GM21526 (cell line): ENCODE measurements around the gene CCDC6.
"Not testable (repeated sequence)": the region's sequence is repeated elsewhere in the genome, so short reads cannot be mapped to it uniquely, and the experiment has no call there.

Experiments
- ATAC-seq: cut with Tn5 transposase; IDR thresholded peaks from one replicate; pipeline ENCODE4 v1.9.1; 2021; ENCODE audit warnings: moderate library complexity; ENCODE audit not compliant: unreplicated experiment, low FRiP score

Gene CCDC6

DNA sequence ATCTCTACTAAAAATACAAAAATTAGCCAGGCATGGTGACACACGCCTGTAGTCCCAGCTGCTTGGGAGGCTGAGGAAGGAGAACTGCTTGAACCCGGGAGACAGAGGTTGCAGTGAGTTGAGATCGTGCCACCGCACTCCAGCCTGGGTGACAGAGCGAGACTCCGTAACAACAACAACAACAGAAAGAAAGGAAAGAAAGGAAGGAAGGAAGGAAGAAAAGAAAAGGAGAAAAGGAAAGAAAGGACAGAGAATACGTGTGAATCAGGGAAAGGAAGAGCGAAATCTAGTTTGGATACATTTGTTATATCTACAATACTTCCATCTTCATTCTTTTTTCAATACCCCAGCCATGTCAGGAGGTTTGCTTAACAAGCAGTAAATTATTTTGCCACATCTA, 21.5 kb downstream of the CCDC6 start:
- ATAC-seq, result not testable (repeated sequence)

DNA sequence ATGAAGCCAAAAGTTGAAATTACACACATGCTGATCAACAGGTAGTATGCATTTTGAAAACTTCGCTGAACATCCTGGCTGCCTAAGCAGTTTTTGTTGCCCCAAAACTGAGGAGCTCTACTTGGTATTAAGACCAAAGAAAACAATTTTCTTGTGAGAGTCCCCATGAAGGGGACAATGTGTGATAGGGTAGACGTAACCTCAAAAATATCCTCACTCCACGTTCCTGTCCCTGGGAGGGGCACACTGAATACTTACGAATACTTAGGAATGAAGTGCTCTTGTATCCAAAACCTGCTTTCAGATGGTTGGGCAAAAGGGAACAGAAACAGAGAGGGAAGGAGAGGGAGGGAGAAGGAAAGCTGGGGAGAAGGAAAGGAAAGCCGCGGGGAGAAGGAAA, 24.7 kb downstream of the CCDC6 start:
- no peak for ATAC-seq

DNA sequence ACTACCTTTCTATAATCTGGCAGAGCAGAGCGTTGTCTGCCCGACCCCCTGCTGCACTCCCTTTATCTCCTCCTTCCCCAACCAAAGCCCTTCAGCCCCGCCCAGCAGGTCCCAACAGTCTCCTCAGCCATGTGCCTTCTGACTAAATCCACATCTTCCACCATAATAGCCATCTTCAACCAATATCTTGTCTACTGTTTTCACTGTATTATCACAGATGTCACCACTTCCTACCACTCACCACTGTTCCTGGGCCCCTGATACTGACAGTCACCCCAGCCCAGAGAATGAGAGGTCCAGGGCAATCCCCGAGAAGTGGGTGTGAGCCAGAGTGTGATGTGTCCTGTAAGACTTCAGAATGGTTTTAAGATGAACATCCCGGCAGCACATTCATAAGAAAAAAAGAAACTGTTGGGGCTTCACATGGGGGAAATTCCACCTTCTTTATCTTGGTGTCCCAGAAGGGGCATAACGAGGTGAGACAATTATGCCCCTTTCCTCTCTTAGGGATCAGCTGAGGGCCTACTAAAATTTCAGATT, 25.3 kb downstream of the CCDC6 start:
- ATAC-seq, result peak; percentile 56

DNA sequence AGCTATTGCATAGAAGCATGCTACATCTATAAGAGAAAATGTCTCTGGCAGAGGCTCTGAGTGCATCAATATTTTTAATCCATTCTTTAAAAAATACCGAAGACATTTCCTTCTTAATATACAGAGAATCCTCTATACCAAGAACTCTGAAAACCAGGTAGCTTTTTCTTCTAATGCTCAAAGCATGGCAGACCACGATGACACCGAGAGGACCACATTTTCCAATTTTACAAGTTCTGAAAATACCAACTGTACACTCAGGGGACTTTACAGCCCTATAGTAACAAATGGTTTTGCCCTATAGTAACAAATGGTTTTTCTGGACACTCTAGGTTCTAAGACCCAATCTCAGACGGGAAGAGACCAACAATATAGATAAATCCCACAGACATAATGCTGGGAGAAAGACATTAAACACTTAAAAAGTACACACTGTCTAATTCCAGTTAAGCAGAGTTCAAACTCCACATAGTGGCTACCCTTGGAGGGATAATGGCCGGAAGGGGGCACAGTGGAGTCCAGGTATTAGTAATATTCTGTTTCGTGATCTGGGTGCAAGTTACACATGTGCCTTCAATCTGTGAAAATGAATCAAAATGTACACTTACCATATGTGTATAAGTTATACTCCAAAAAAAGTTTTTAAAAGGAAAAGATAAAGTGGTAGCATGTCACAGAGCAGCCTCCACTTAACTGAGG, 26.2 kb downstream of the CCDC6 start:
- no peak for ATAC-seq

DNA sequence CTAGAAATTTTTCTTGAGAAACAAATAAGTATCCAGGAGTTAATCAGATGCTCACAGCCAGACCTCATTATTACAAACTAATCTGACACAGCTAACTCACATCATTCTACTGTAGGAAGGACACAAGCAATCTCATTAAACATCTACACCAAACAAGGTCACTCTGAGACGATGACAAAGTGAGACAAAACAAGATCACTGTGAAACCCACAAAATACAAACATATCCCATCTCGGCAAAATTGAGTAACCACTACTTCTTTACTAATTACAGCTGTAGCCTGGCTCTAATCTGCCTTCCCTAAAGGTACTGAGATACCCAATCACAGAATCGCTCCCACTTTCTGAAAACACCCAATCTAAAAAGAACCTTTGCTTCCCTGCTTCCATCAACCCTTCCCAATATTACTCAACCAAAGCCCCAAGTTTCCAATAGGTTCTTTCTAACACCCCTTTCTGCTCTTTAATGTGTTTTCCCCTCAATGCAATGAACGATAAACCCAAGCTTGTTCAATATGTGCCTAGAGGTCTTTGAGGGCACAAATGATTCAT, 26.9 kb downstream of the CCDC6 start:
- peak; percentile 47 for ATAC-seq

DNA sequence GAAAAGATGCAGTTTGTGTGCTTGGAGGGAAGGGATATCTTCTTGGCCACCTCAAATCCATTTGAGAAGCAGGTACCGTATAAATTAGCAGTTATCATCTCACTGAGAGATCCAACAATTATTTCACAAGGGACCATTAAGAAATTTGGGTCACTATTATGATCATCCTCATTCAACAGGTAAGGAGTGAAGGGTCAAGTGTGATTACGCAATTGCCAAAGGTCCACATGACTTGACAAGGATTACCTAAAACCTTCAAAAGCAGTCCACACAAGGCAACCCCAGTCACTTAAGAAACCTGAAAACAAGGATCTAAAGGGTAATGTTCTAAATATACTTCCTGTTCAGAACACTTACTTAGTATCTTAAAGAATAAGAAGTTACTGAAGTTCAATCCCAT, 27.4 kb downstream of the CCDC6 start:
- ATAC-seq, result no peak

DNA sequence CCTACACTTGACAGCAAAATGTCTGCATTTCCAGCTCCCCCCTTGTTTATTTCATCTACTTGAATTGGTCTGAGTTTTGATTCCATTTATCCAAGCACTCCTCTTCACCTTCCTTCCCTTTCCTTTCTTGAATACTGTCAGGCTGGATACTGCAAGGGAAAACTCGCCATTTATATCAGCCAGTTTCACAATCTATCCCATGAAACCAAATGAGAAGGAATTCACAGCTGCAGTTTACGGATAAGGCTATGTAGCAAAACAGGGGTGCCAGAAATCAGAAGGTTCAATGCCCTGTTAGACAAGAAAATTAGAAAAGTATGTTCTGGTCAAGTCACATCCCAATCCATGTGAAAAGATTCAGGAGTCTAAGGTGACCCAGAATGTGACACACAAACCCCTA, 28.1 kb downstream of the CCDC6 start:
- ATAC-seq, result no peak

DNA sequence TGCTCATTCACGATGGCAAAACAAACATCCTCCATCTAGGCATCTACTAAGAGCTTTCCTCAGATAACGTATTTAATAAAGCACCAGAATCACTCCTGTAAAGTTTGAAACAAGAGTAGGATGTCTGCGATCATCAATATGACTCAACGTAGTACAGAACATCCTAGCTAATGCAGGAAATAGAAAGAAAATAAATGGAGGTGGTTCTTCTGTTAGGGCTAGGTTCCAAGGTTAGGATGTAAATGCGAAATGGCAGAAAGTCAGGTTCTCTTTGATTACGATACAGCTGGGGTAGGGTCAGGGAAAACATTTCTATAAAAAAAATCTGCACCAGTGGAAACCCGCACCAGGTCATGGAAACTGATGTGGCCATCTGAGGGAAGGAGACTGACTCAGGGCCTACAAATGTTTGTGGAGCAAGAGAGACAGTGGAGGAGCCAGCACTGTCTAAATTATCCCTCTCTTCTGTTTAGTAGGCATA, 29.1 kb downstream of the CCDC6 start:
- no peak for ATAC-seq

DNA sequence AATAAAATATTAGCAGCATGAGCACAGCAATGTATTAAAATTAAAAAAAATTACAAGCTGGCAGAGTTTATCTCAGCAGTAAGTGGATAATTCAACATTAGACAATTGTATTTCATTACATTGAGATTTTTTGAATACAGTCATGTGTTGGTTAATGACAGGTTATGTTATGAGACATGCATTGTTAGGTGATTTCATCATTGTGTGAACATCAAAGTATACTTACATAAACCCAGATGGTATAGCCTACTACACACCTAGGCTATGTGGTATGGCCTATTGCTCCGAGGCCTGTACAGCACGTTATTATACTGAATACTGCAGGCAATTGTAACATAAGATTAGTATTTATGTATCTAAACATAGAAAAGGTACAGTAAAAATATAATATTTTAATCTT, 29.7 kb downstream of the CCDC6 start:
- no peak for ATAC-seq

DNA sequence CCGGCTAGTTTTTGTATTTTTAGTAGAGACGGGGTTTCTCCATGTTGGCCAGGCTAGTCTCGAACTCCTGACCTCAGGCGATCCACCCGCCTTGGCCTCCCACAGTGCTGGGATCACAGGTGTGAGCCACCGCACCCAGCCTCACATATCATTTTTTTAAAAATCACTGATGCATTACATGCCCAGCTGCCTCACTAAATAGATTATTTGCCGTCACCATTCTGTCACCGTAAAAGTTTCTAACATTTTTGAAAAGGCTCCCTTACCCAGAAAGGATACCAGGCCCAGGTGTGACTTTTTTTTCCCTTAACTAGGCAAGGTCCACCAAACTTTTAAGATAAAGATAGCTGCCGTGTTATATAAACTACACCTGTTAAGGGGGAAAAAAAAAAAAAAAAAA, 30.1 kb downstream of the CCDC6 start:
- not testable (repeated sequence) for ATAC-seq

DNA sequence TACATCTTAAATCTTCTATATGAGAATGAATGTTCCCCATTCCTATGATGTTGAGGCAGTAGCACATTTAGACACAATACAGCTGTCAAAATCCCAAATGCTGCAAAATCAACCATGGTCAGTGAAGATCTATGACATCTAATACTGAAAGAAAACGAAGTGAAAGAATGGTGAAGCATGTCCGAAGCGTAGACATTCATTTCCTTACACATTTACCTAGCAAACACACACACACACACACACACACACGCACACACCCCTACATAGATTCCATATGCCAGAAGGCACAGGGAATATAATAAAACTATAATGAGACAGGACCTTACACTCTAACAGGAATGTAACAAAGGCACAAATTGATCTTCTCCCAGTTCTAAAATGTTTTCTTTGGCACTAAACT, 32.5 kb downstream of the CCDC6 start:
- peak; percentile 64 for ATAC-seq

DNA sequence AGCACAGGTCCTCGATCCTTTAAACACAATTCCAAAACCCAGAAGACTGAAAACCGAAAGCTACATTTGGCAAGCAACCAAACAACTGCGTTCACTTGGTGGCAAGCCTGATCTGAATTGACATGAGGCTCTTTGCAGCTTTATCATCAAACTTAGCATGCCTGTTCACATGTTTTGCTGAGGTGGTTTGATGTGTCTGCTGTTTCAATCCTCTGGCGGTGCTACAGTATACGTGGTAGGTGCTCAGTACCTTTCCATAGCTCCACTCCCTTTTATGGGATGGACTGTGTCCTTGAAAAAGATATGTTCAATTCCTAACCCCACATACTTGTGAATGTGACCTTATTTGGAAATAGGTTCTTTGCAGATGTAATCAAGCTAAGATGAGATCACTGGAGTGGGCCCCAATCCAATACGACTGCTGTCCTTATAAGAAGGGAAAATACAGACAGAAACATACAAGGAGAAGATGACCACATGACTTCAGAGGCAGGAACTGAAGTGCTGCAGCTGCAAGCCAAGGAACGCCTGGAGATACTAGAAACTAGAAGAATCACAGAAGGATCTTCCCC, 33.4 kb downstream of the CCDC6 start:
- ATAC-seq, result no peak

DNA sequence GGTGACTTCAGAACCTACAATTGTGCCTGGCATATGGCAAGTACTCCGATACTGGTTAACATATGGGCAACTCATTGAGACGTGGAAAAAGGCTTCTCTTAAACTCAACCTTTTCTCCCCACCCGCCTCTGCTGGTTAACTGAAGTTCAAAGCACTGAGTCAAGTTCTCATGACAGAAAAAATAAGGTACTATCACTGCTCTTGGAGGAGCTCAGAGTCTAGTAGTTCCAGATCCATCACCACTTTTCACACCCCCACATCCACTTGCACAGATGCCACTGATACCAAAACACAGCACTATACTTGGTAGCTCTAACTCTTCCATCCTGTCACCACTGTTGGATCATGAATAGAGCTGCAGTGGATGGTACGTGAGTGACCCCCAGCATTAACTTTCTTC, 36.2 kb downstream of the CCDC6 start:
- no peak for ATAC-seq

DNA sequence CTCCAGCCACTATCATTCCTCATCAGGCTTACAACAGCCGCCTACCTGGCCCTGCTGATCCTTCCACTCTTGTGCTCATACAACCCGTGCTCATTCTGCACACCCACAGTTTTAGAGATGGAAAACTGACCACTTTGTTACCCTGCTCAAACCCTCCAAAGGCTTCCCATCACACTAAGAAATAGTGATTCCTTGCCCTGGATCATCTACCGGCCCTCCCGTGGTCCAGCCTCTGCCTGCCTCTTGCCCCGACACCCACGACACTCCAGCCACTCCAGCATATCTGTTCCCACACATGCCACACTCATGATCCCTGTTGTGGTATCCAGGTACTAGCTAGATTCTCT, 36.8 kb downstream of the CCDC6 start:
- ATAC-seq, result no peak

DNA sequence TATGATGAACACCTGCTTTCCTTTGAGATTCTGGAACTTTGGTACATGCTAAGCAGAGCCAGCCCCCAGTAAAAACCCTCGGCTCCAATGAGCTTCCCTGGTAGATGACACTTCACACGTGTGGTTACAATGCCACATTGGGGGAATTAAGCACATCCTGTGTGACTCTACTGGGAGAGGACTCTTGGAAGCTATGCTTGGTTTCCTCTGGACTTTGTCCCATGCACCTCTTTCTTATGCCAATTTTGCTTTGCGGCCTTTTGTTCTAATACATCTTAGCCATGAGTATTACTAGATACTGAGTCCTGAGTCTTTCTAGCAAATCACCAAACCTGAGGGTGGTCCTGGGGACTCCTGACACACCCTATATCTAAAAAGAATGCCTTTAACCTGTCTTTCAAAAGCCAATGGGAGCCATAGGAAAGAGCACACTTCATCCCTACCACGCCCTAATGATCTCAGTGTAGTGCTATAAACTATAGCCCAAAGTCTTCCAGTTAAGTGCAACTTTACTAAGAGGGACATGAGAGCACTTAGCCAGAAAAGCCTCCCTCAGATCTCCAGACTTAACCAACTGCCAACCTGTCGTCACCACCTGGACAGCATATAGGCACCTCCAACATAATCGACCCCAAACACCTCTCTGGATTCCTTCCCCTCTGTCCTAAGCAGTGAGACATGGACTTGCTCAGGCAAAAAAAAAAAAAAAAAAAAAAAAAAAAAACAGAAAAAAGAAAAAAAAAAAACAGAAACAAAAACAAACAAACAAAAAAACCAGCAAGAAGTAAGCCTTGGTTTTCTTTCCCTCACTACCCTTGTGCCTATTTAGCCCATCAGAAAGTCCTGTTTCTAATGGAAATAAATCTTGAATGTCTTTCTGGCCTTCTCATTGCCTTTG, 37.4 kb downstream of the CCDC6 start:
- no peak for ATAC-seq

DNA sequence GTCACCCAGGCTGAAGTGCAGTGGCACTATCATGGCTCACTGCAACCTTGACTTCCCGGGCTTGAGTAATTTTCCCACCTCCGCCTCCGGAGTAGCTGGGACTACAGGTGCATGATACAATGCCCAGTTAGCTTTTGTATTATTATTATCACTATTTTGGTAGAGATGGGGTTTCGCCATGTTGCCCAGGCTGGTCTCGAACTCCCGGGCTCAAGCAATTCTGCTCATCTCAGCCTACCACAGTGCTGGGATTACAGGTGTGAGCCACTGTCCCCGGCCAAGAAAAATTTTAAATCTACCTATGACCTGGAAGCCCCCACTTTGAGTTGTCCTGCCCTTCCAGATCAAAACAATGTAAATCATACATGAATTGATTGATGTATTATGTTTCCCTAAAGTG, 38.8 kb downstream of the CCDC6 start:
- ATAC-seq, result no peak

DNA sequence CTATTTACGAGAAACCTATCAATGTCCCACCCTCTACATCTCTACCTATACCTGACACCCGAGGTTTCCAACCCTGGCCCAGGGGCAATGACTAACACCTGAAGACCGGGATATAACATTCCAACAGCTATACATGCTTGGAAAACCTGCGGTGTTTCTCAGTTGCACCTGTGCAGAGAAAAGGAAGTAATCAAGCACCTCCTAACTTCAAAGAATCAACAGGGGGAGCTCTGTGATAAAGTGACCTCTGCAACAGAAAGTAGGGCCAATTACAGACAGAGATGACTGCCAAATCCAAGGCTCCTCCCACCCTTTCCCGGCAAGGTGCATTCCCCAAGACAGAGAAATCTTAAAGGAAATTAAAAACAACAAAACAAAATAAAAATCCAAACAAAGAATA, 41.3 kb downstream of the CCDC6 start:
- peak; percentile 71 for ATAC-seq

DNA sequence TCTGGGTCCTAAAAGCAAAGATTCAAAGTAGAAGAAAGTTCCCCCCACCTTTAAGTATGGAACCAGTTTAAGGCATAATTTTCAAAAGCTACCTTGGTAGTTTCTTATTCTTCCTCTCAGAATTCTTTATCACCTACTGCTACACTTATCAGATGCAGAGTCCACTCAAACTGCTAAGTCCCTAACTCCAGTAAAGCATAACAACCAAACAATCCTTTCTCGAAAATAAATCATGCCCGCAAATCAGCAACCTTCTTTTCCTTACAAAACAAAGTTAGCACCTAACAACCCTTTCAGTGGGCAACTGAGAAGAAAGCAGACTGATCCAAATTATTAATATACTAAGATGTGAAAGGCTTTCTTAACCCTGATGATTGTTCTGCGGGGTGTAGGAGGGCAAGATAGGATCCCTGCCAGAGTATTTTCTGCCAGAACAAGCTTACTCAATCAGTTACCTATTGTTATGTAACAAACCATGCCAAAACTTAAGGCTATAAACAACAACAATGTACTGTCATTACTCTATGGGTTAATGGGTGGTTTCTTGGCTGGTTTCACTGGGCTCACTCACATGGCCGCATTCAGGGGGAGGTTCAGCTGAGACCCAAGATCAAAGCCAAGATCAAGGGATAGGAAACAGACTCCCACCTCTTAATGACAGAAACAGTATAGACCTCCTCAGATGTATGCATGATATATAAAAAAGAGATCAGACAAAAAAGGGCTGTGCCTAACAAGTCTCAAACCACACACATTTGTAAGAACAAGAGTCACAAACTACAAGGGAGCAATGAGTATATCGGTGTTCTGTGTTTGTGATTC, 42.0 kb downstream of the CCDC6 start:
- ATAC-seq, result no peak

DNA sequence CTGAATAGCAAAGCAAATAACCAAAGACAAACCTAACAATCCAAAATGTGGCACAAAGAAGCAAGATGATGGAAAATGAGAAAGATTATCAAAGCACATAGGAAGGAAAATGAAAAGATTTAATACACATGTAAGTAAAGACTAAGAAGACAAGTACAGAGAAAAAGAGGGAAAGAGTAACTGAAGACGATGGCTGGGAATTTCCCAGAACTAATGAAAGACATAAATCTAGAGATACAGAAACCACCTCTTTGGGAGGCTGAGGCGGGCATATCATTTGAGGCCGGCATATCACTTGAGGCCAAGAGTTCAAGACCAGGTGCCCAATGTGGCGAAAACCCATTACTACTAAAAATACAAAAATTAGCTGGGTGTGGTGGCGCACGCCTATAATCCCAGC, 46.8 kb downstream of the CCDC6 start:
- ATAC-seq, result no peak

DNA sequence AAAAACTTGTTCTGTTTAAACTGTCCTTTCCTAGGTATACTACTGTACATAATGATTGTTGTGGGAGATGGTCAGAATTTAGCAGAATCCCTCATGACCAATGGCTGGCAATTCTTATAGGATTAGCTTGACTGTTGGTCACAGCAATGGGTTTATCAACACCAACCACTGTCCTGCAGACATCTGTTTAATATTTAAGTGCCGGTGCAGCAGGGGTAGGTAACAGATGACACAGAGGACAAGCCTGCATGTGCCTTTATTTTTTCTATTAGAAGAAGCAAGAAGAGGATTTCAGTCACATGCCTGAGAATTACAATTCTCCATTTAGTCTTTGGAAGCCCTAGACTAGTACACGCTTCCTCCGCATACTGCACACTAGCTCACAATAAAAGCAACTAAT, 48.4 kb downstream of the CCDC6 start:
- ATAC-seq, result no peak
